GM12891 (cell line): Measurements from ENCODE around the gene HMGCLL1.

Experiments
- PAX5 ChIP-seq: IDR thresholded peaks from 2 replicates; pipeline ENCODE4 v1.6.1; 2011; ENCODE audit warnings: low read length, moderate library complexity, mild to moderate bottlenecking; ENCODE audit not compliant: insufficient read depth, severe bottlenecking
- POLR2A ChIP-seq: IDR thresholded peaks from 2 replicates; pipeline ENCODE4 v1.6.1; 2011; ENCODE audit warnings: low read depth, low read length, control low read depth
- POLR2AphosphoS5 ChIP-seq: IDR thresholded peaks from 2 replicates; pipeline ENCODE4 v1.6.1; 2011; ENCODE audit warnings: low read depth, low read length, control low read depth
- TAF1 ChIP-seq: IDR thresholded peaks from 2 replicates; pipeline ENCODE4 v1.6.1; 2011; ENCODE audit warnings: low read depth, low read length, control low read depth

GRCh38 chr6:55617272-55617671, 38.3 kb upstream of the HMGCLL1 start:
- no peak for TF ChIP-seq TAF1
- no peak for TF ChIP-seq PAX5
- no peak for TF ChIP-seq POLR2AphosphoS5
- no peak for TF ChIP-seq POLR2A
